Kasumi-1 (cell line): ENCODE data around the gene CCDC60.

Experiments used
- DNase-seq, 2 experiments: peaks; one replicate each; lab custom pipeline; 2025; lab: John Stamatoyannopoulos, UW

CCDC60 gene

GRCh38 chr12:119544765-119545625 lies 210.5 kb downstream of the CCDC60 start:
- DNase-seq: peak; percentile 69 to 79

GRCh38 chr12:119546340-119546739 lies 211.8 kb downstream of the CCDC60 start:
- no peak for DNase-seq

GRCh38 chr12:119547001-119547400 lies 212.5 kb downstream of the CCDC60 start:
- DNase-seq: no peak

GRCh38 chr12:119556854-119557253 lies 222.3 kb downstream of the CCDC60 start:
- DNase-seq: no peak

GRCh38 chr12:119565404-119565803 lies 230.9 kb downstream of the CCDC60 start:
- no peak for DNase-seq

- DNase-seq: no peak
These were observed 236.2 kb downstream of the CCDC60 start for GRCh38 chr12:119570771-119571170.

- no peak for DNase-seq
These were observed 238.6 kb downstream of the CCDC60 start for GRCh38 chr12:119573086-119573485.

GRCh38 chr12:119574255-119574654 lies 239.7 kb downstream of the CCDC60 start:
- DNase-seq: no peak

GRCh38 chr12:119576118-119576810 lies 241.7 kb downstream of the CCDC60 start:
- DNase-seq: no peak

GRCh38 chr12:119576915-119577314 lies 242.4 kb downstream of the CCDC60 start:
- no peak for DNase-seq

GRCh38 chr12:119578112-119578511 lies 243.6 kb downstream of the CCDC60 start:
- no peak for DNase-seq

- no peak for DNase-seq
These were observed 254.6 kb downstream of the CCDC60 start for GRCh38 chr12:119589097-119589496.

GRCh38 chr12:119589634-119590033 lies 255.1 kb downstream of the CCDC60 start:
- DNase-seq: no peak
